ENCODE data around the gene PLEKHA1.

Gene PLEKHA1

GRCh38 chr10:122329416-122329815 is 45.1 kb upstream of the PLEKHA1 start:
- Histone ChIP-seq H2AFZ (ENCODE audit: low read length) (no peak overlapping the region), H3K79me2 (ENCODE audit: insufficient read depth, low read length) (no peaks in the 10 kb centered on the region), H3K36me3 (ENCODE audit: insufficient read depth, low read length) (no peaks in the 10 kb centered on the region), H3K27ac (ENCODE audit: low read depth, low read length, poor library complexity, severe bottlenecking) (no peak overlapping the region), H3K4me2 (ENCODE audit: low read length) (no peak overlapping the region), H3K9me3 (ENCODE audit: low read length) (no peaks in the 10 kb centered on the region), H3F3A (ENCODE audit: insufficient read depth, low read length) (no peaks in the 10 kb centered on the region), H3K9ac (ENCODE audit: low read length) (no peak overlapping the region), H4K20me1 (ENCODE audit: insufficient read depth, low read length) (no peaks in the 10 kb centered on the region), H3K4me3 (ENCODE audit: low read depth, low read length, poor library complexity, severe bottlenecking) (no peak overlapping the region), H3K9me2 (ENCODE audit: low read depth, low read length) (no peaks in the 10 kb centered on the region), H3K4me1 (ENCODE audit: insufficient read depth, low read length, severe bottlenecking) (no peaks in the 10 kb centered on the region), H3K27me3 (ENCODE audit: insufficient read depth, low read length) (no peaks in the 10 kb centered on the region)
- TF ChIP-seq EZH2 (IDR thresholded peaks at IDR 0.05; ENCODE audit: borderline replicate concordance, low read length): no peak
- TF ChIP-seq, protein P1, sequence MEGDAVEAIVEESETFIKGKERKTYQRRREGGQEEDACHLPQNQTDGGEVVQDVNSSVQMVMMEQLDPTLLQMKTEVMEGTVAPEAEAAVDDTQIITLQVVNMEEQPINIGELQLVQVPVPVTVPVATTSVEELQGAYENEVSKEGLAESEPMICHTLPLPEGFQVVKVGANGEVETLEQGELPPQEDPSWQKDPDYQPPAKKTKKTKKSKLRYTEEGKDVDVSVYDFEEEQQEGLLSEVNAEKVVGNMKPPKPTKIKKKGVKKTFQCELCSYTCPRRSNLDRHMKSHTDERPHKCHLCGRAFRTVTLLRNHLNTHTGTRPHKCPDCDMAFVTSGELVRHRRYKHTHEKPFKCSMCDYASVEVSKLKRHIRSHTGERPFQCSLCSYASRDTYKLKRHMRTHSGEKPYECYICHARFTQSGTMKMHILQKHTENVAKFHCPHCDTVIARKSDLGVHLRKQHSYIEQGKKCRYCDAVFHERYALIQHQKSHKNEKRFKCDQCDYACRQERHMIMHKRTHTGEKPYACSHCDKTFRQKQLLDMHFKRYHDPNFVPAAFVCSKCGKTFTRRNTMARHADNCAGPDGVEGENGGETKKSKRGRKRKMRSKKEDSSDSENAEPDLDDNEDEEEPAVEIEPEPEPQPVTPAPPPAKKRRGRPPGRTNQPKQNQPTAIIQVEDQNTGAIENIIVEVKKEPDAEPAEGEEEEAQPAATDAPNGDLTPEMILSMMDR (IDR thresholded peaks at IDR 0.05; ENCODE audit: low read length): no peak

- no peak overlapping the region for H2AFZ ChIP-seq (ENCODE audit: low read length)
- no peak overlapping the region for H3K4me2 ChIP-seq (ENCODE audit: low read length)
- no peaks in the 10 kb centered on the region for H3K9me3 ChIP-seq (ENCODE audit: low read length)
- no peaks in the 10 kb centered on the region for H4K20me1 ChIP-seq (ENCODE audit: insufficient read depth, low read length)
- no peaks in the 10 kb centered on the region for H3F3A ChIP-seq (ENCODE audit: insufficient read depth, low read length)
- no peaks in the 10 kb centered on the region for H3K79me2 ChIP-seq (ENCODE audit: insufficient read depth, low read length)
- TF ChIP-seq EZH2 (IDR thresholded peaks at IDR 0.05; ENCODE audit: borderline replicate concordance, low read length): no peak
- TF ChIP-seq, protein P1 (IDR thresholded peaks at IDR 0.05; ENCODE audit: low read length): no peak
- H3K27ac ChIP-seq (ENCODE audit: low read depth, low read length, poor library complexity, severe bottlenecking): no peak overlapping the region
- H3K4me1 ChIP-seq (ENCODE audit: insufficient read depth, low read length, severe bottlenecking): no peaks in the 10 kb centered on the region
- H3K36me3 ChIP-seq (ENCODE audit: insufficient read depth, low read length): no peaks in the 10 kb centered on the region
- H3K9me2 ChIP-seq (ENCODE audit: low read depth, low read length): no peaks in the 10 kb centered on the region
- H3K9ac ChIP-seq (ENCODE audit: low read length): no peak overlapping the region
- H3K27me3 ChIP-seq (ENCODE audit: insufficient read depth, low read length): no peaks in the 10 kb centered on the region
- no peak overlapping the region for H3K4me3 ChIP-seq (ENCODE audit: low read depth, low read length, poor library complexity, severe bottlenecking)
Observed at GRCh38 chr10:122331100-122331499, 43.4 kb upstream of the PLEKHA1 start.

DNA sequence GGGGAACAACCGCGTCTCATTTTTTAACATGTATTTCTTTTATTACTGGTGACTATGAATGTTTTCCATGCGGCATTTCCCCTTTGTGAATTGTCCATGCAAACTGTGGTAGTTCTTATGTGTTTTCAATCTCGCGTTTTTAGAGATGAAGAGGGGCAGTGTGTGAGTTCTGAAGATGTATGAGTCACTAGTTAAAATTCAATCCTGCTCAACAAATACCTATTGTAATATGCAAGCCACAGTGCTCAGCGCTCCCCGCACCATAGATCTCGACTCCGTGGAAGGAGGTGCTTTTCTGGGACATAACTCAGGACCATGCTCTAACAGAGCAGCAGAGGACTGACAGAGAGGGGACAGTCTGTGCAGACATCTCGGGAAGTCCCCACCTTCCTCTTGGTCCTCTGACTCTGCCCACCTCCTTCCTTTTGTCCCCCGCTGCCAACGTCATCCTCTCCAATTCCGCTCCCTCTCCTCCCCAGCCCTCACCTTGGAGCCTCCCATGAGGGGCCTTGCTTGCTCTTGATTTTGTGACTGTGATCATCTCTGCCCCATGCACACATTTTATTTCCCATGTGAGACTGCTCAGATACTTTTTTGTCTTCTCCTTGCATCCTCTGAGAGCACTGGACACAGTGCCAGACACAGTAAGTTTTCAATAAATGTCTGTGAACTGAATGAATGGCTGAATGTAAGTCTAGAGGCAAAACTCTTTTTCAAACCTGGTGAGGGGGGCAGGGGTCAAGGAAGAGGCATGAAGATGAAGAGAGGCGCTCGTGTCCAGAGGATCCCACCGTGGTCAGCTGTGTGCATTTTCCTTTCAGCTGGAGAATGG is 42.7 kb upstream of the PLEKHA1 start:
- no peaks in the 10 kb centered on the region for H3K4me1 ChIP-seq (ENCODE audit: insufficient read depth, low read length, severe bottlenecking)
- H3K36me3 ChIP-seq (ENCODE audit: insufficient read depth, low read length): no peaks in the 10 kb centered on the region
- no peaks in the 10 kb centered on the region for H3K27me3 ChIP-seq (ENCODE audit: insufficient read depth, low read length)
- H3K4me3 ChIP-seq (ENCODE audit: low read depth, low read length, poor library complexity, severe bottlenecking): no peak overlapping the region
- no peak overlapping the region for H3K9ac ChIP-seq (ENCODE audit: low read length)
- H4K20me1 ChIP-seq (ENCODE audit: insufficient read depth, low read length): no peaks in the 10 kb centered on the region
- no peaks in the 10 kb centered on the region for H3K9me3 ChIP-seq (ENCODE audit: low read length)
- H3F3A ChIP-seq (ENCODE audit: insufficient read depth, low read length): no peaks in the 10 kb centered on the region
- H2AFZ ChIP-seq (ENCODE audit: low read length): no peak overlapping the region
- H3K79me2 ChIP-seq (ENCODE audit: insufficient read depth, low read length): no peaks in the 10 kb centered on the region
- no peak overlapping the region for H3K27ac ChIP-seq (ENCODE audit: low read depth, low read length, poor library complexity, severe bottlenecking)
- no peaks in the 10 kb centered on the region for H3K9me2 ChIP-seq (ENCODE audit: low read depth, low read length)
- no peak for TF ChIP-seq EZH2 (IDR thresholded peaks at IDR 0.05; ENCODE audit: borderline replicate concordance, low read length)
- no peak overlapping the region for H3K4me2 ChIP-seq (ENCODE audit: low read length)

DNA sequence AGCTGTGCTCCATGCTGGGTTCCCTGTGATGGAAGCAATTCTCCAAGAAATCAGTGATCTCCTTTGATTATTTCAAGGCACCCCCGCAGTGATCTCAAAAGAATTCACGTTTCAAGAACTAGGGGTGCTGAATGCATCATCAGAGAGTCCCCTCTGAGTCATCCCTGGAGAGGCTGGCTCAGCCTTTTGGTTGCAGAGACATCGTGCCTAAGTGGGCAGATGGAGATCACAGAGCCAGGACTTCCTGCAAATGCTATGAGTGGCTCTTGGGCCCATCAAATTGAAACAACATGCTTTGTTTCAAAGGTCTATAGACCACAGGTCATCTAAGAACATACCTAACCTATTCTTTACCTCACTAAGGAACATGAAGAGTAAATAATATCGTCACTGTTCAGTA is 41.5 kb upstream of the PLEKHA1 start:
- no peak for TF ChIP-seq EZH2 (IDR thresholded peaks at IDR 0.05; ENCODE audit: borderline replicate concordance, low read length)
- TF ChIP-seq, protein P1 (IDR thresholded peaks at IDR 0.05; ENCODE audit: low read length): no peak
- Histone ChIP-seq H3K36me3 (ENCODE audit: insufficient read depth, low read length) (no peaks in the 10 kb centered on the region), H3K9ac (ENCODE audit: low read length) (no peak overlapping the region), H3K9me3 (ENCODE audit: low read length) (no peaks in the 10 kb centered on the region), H3K79me2 (ENCODE audit: insufficient read depth, low read length) (no peaks in the 10 kb centered on the region), H3K27me3 (ENCODE audit: insufficient read depth, low read length) (no peaks in the 10 kb centered on the region), H2AFZ (ENCODE audit: low read length) (no peak overlapping the region), H3K9me2 (ENCODE audit: low read depth, low read length) (no peaks in the 10 kb centered on the region), H3K27ac (ENCODE audit: low read depth, low read length, poor library complexity, severe bottlenecking) (no peak overlapping the region), H3K4me1 (ENCODE audit: insufficient read depth, low read length, severe bottlenecking) (no peaks in the 10 kb centered on the region), H3K4me2 (ENCODE audit: low read length) (no peak overlapping the region), H4K20me1 (ENCODE audit: insufficient read depth, low read length) (no peaks in the 10 kb centered on the region), H3K4me3 (ENCODE audit: low read depth, low read length, poor library complexity, severe bottlenecking) (no peak overlapping the region), H3F3A (ENCODE audit: insufficient read depth, low read length) (no peaks in the 10 kb centered on the region)

Measured in OCI-LY1 (cell line).